Central memory CD8-positive, alpha-beta T cell (primary cell): Measurements from ENCODE around the gene TMEM131L.
A peak's percentile ranks its signal among the peaks of the same experiment; 100 is the strongest.

Experiments used
- ATAC-seq: fragments of 150-1000 bp; cut with Tn5 transposase; replicated peaks from 2 replicates; pipeline ENCODE4 v1.10.0; 2022; ENCODE audit warnings: mild to moderate bottlenecking, moderate FRiP score, moderate number of reproducible peaks; ENCODE audit not compliant: poor library complexity, severe bottlenecking; ENCODE audit errors: extremely low read depth
- DNase-seq, 2 donors: peaks; one replicate each; pipeline ENCODE4 v3.0.0; 2021; ENCODE audit warnings: low spot score in 2 of 2
- H3K27ac Mint-ChIP-seq: one replicate; pipeline ENCODE4 v1.8.0; 2022; ENCODE audit warnings: low read depth, mild to moderate bottlenecking, moderate library complexity, mixed read lengths
- H3K27me3 Mint-ChIP-seq: one replicate; pipeline ENCODE4 v1.8.0; 2022; ENCODE audit warnings: mixed read lengths
- H3K36me3 Mint-ChIP-seq: one replicate; pipeline ENCODE4 v1.8.0; 2022; ENCODE audit warnings: mild to moderate bottlenecking, moderate library complexity, mixed read lengths; ENCODE audit not compliant: insufficient read depth
- H3K4me1 Mint-ChIP-seq: one replicate; pipeline ENCODE4 v1.8.0; 2022; ENCODE audit warnings: mixed read lengths
- H3K4me3 Mint-ChIP-seq: one replicate; pipeline ENCODE4 v1.8.0; 2022; ENCODE audit warnings: mild to moderate bottlenecking, moderate library complexity, mixed read lengths
- H3K9me3 Mint-ChIP-seq: one replicate; pipeline ENCODE4 v1.8.0; 2022; ENCODE audit warnings: mixed read lengths

TMEM131L gene

DNA sequence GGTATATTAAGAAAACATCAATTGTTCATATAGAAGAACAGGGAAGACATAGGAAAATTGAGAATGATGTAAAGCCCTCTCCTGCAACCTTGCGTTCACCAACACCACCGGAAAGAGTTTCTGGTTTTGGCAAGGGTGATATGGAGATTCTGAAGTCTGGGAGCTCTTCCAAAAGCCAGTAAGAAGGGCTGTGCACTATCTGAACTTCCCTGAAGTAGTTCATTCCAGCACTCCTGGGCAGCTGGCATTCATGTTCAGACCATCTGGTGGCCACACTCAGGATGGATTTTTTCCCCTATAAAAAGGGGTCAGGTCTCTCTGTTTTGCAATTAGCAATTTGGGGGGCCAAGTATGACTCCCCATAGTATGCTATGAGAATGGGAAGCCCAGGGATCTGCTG lies 202.5 kb downstream of the TMEM131L start:
- Mint-ChIP-seq H3K27me3 (peaks cover 61% of the 10 kb centered on the region), H3K27ac (no peak overlapping the region), H3K4me1 (no peaks in the 10 kb centered on the region), H3K4me3 (no peak overlapping the region), H3K36me3 (peaks cover 1% of the 10 kb centered on the region), H3K9me3 (no peaks in the 10 kb centered on the region)
- DNase-seq: no peak
- ATAC-seq: no peak

DNA sequence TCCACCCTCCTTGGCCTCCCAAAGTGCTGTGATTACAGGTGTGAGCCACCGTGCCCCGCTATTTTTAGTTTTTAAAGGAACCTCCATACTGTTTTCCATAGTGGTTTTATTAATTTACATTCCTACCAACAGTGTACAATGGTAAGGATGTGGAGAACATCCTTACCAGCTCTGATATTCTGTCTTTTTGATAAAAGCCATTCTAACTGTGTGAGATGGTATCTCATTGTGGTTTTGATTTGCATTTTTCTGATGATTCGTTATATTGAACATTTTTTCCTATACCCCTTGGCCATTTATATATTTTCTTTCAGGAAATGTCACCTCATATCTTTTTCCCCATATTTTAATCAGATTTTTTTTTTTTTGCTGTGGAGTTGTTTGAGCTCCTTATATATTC lies 203.7 kb downstream of the TMEM131L start:
- Mint-ChIP-seq H3K4me1 (no peaks in the 10 kb centered on the region), H3K9me3 (no peaks in the 10 kb centered on the region), H3K4me3 (no peak overlapping the region), H3K27ac (no peak overlapping the region), H3K36me3 (peaks cover 1% of the 10 kb centered on the region), H3K27me3 (peaks cover 69% of the 10 kb centered on the region)
- ATAC-seq (no peak), DNase-seq (no peak)

DNA sequence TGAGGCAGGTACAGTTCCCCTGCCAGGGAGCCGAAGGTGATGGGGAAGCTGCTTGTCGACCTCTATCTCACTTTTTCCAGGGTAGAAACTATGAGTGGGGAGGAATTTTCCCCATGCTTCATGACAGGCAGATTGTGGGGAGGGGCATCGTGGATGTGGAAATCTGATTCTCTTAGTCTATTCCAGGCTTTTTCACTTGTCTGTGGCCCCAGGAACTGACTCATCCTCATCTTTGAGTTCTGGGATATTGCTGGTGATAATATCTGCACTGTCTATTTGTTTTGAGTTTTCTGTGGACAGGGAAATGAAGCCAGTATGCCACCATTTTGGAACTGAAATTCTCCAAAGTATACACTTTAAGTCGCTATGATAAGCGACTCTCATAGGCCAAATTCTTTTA lies 210.3 kb downstream of the TMEM131L start:
- no peak for ATAC-seq
- Mint-ChIP-seq H3K4me3 (no peak overlapping the region), H3K36me3 (no peaks in the 10 kb centered on the region), H3K4me1 (no peaks in the 10 kb centered on the region), H3K27me3 (peaks cover 70% of the 10 kb centered on the region), H3K27ac (no peak overlapping the region), H3K9me3 (peaks cover 9% of the 10 kb centered on the region)
- DNase-seq: no peak

DNA sequence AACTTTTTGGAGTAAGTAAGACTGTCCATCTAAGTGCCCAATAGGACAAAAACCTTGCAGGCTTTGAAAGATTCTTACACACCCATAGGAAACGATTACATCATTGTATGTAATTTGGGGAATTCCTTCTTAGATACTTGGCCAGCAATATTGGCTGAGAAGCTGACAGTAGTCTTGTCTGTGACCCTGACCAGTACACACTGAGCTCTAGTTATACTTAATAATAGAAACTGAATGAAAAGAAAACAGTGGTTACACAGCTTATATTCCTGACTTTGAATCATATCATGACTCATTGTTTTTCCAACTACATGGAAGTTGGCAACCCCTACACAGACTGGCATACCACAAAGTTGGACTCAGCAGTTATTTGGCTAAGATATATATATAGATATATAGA lies 210.8 kb downstream of the TMEM131L start:
- DNase-seq (no peak), ATAC-seq (no peak)
- no peak overlapping the region for H3K27ac Mint-ChIP-seq
- H3K4me1 Mint-ChIP-seq: no peaks in the 10 kb centered on the region
- peaks cover 9% of the 10 kb centered on the region for H3K9me3 Mint-ChIP-seq
- peaks cover 70% of the 10 kb centered on the region for H3K27me3 Mint-ChIP-seq
- no peak overlapping the region for H3K4me3 Mint-ChIP-seq
- H3K36me3 Mint-ChIP-seq: no peaks in the 10 kb centered on the region

DNA sequence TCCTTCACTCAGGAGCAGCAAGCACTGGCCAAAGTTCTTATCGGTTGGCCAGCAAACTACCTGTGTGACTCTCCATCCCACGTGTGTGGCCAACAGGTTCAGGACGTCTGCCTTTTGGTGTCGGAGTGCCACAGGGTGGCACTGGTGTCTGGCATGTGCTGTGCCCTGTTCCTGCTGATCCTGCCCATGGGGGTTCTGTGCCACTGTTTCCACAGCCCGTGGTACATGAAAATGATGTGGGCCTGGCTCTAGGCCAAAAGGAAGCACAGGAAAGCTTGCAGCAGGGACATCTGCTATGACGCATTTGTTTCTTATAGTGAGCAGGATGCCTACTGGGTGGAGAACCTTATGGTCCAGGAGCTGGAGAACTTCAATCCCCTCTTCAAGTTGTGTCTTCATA lies 213.3 kb downstream of the TMEM131L start:
- peaks cover 8% of the 10 kb centered on the region for H3K4me1 Mint-ChIP-seq
- no peak overlapping the region for H3K4me3 Mint-ChIP-seq
- H3K9me3 Mint-ChIP-seq: peaks cover 9% of the 10 kb centered on the region
- no peak overlapping the region for H3K27ac Mint-ChIP-seq
- DNase-seq (no peak), ATAC-seq (no peak)
- H3K36me3 Mint-ChIP-seq: no peaks in the 10 kb centered on the region
- peaks cover 71% of the 10 kb centered on the region for H3K27me3 Mint-ChIP-seq

DNA sequence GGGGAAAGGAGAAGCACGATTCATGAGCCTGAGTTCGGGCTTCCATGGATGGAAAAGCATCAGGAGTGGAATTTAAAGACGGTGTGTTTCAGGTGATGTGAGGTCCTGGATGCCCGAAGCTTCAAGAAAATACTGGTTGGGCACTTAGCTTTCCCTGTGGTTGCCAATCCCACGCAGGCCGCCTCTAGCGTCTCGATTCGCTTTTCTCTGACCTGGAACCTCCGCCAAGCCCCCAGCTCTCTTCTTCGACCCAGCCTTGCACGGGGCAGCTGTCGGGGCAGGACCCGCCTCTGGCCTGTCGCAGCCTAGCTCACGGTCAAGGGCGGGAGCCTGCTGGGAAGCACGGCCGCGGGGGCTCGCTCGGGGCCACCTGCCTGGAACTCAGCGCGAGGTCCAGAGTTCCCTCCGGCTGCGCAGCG lies 217.6 kb downstream of the TMEM131L start:
- no peaks in the 10 kb centered on the region for H3K9me3 Mint-ChIP-seq
- H3K27me3 Mint-ChIP-seq: peaks cover 56% of the 10 kb centered on the region
- H3K27ac Mint-ChIP-seq: no peak overlapping the region
- H3K36me3 Mint-ChIP-seq: no peaks in the 10 kb centered on the region
- ATAC-seq (no peak), DNase-seq (no peak)
- H3K4me3 Mint-ChIP-seq: peak overlapping the region; percentile 54
- H3K4me1 Mint-ChIP-seq: peaks cover 8% of the 10 kb centered on the region

DNA sequence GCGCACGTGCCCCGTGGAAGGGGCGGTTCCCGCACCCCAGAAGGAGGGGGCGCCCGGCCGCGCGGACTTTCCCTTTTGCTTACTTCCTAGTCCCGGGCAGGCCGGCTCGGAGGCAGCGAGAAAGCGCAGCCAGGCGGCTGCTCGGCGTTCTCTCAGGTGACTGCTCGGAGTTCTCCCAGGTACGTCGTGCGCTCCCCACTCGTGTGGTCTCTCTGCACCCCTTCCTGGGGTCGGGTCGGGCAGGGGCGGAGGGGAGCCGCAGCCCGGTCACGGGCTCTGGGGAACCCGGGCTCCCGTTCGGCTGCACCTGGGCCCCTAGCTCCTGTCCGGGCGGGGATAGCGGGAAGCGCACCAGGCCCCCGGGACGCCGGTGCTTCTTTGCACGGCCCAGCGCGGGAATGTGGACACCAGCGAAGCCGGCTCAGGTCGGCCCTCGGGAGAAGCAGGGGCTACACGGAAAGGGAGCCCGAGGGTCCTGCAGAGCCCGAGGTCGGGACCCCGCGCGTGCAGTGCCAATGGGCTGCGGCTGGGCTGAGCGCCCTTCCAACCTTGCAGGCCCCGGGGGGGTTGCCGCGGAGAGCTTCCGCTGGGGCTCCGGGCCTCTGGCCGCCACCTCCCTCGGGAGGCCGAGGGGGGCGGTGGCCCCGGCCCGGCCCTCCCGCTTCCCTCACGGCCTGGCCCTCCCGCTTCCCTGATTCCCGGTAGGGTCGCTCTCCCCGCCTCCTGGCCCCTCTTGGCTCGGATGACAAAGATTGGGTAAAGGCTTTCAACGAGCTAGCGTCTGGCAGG lies 218.2 kb downstream of the TMEM131L start, which contains the start of gene TLR2:
TLR2 (plus strand) TSS at position 99 of the 789 bp plus-strand sequence. CDS start 18,628 bp downstream, outside the sequence.
- no peaks in the 10 kb centered on the region for H3K36me3 Mint-ChIP-seq
- no peak within 1 kb of the TSS for H3K27ac Mint-ChIP-seq
- H3K27me3 Mint-ChIP-seq: peaks cover 50% of the 10 kb centered on the region
- peak within 1 kb of the TSS; percentile 54 for H3K4me3 Mint-ChIP-seq
- peak; percentile 17 to 40 for DNase-seq
- peak; percentile 78 for ATAC-seq
- peaks cover 8% of the 10 kb centered on the region for H3K4me1 Mint-ChIP-seq
- peaks cover under 1% of the 10 kb centered on the region for H3K9me3 Mint-ChIP-seq

DNA sequence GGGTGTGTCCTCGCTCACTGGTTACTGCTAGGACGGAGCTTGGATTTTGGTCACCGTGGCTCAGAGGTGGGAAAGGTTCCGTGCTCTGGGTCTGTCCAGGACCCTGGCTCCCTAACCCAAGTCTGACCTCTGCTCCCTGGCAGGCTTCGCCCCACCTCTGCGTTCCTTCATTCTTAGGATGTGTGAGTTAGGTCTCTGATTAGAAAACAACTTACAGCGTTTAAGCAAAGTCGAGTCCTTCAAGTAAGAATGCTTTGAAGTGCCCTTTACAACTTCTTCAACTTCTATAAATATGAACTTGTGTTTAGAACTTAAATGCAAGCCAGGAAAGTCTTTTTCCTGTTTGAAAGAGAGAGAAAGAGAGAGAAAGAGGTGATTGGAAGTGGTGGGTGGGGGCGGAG lies 218.8 kb downstream of the TMEM131L start:
- Mint-ChIP-seq H3K9me3 (peaks cover 6% of the 10 kb centered on the region), H3K36me3 (no peaks in the 10 kb centered on the region), H3K27me3 (peaks cover 44% of the 10 kb centered on the region), H3K4me3 (peak overlapping the region; percentile 54), H3K4me1 (peaks cover 8% of the 10 kb centered on the region), H3K27ac (no peak overlapping the region)
- no peak for DNase-seq
- no peak for ATAC-seq
